SU-DHL-6 (cell line): ENCODE measurements around the gene ATP5F1E.
"Not testable (repeated sequence)": the region's sequence is repeated elsewhere in the genome, so short reads cannot be mapped to it uniquely, and the experiment has no call there.

Source experiments
- H2AFZ ChIP-seq: fragments of 200-600 bp; sonication (generic); 2 replicates; pipeline ENCODE4 v1.6.1; 2014; ENCODE audit warnings: low read depth, mild to moderate bottlenecking, moderate library complexity, mixed read lengths, antibody characterized with exemption, low read length; ENCODE audit not compliant: severe bottlenecking
- H3F3A ChIP-seq: fragments of 200-600 bp; shearing (Covaris generic); 2 replicates; pipeline ENCODE4 v1.6.0; 2016; ENCODE audit warnings: antibody characterized with exemption, mild to moderate bottlenecking; ENCODE audit not compliant: insufficient read depth
- H3K27ac ChIP-seq: fragments of 200-600 bp; sonication (generic); 2 replicates; pipeline ENCODE4 v1.5.1; 2016; ENCODE audit warnings: low read depth, mild to moderate bottlenecking, low read length, moderate library complexity, mixed read lengths
- H3K27me3 ChIP-seq: fragments of 200-600 bp; sonication (generic), shearing (Covaris generic); 2 replicates; pipeline ENCODE4 v1.6.0; 2014; ENCODE audit warnings: mild to moderate bottlenecking, low read length
- H3K36me3 ChIP-seq: fragments of 200-600 bp; sonication (generic); 2 replicates; pipeline ENCODE4 v1.6.1; 2014; ENCODE audit warnings: mild to moderate bottlenecking, low read length, mixed read lengths
- H3K4me2 ChIP-seq: fragments of 300-600, 200-600 bp; shearing (Covaris generic), sonication (generic); 2 replicates; pipeline ENCODE4 v1.6.0; 2014; ENCODE audit warnings: low read length, low read depth, mild to moderate bottlenecking; ENCODE audit not compliant: poor library complexity, severe bottlenecking
- H3K4me3 ChIP-seq: fragments of 200-600 bp; sonication (generic); 2 replicates; pipeline ENCODE4 v1.5.1; 2014; ENCODE audit warnings: antibody characterized with exemption, low read length, mild to moderate bottlenecking, mixed read lengths; ENCODE audit not compliant: insufficient read depth, poor library complexity, severe bottlenecking
- H3K79me2 ChIP-seq: fragments of 200-600 bp; sonication (generic); 2 replicates; pipeline ENCODE4 v1.6.1; 2014; ENCODE audit warnings: mild to moderate bottlenecking, low read length, moderate library complexity; ENCODE audit not compliant: insufficient read depth
- H3K9ac ChIP-seq: fragments of 200-600 bp; sonication (generic); 2 replicates; pipeline ENCODE4 v1.7.0; 2014; ENCODE audit warnings: mild to moderate bottlenecking, low read length
- H3K9me2 ChIP-seq: fragments of 200-600 bp; sonication (generic); replicated peaks from 2 replicates; pipeline ENCODE4 v1.6.1; 2014; ENCODE audit warnings: low read length; ENCODE audit not compliant: insufficient read depth
- H3K9me3 ChIP-seq: fragments of 200-600 bp; sonication (generic); 2 replicates; pipeline ENCODE4 v1.6.1; 2014; ENCODE audit warnings: low read length, mixed read lengths; ENCODE audit not compliant: insufficient read depth
- H4K20me1 ChIP-seq: fragments of 200-600 bp; sonication (generic); 2 replicates; pipeline ENCODE4 v1.6.1; 2014; ENCODE audit warnings: low read depth, mild to moderate bottlenecking, antibody characterized with exemption, low read length, moderate library complexity, mixed read lengths
- EZH2phosphoT487 ChIP-seq: fragments of 200-600 bp; sonication (generic), shearing (Covaris generic); conservative IDR thresholded peaks from 2 replicates; pipeline ENCODE4 v1.6.1; 2018; ENCODE audit warnings: mild to moderate bottlenecking, antibody characterized with exemption, low read length, moderate library complexity, mixed read lengths
- TF ChIP-seq, protein P1 (sequence below): fragments of 200-600 bp; sonication (generic); IDR thresholded peaks from one replicate; pipeline ENCODE4 v1.5.1; 2017; ENCODE audit warnings: antibody characterized with exemption, mild to moderate bottlenecking, low read length, moderate library complexity; ENCODE audit not compliant: insufficient read depth, poor library complexity, severe bottlenecking

The ATP5F1E gene

DNA sequence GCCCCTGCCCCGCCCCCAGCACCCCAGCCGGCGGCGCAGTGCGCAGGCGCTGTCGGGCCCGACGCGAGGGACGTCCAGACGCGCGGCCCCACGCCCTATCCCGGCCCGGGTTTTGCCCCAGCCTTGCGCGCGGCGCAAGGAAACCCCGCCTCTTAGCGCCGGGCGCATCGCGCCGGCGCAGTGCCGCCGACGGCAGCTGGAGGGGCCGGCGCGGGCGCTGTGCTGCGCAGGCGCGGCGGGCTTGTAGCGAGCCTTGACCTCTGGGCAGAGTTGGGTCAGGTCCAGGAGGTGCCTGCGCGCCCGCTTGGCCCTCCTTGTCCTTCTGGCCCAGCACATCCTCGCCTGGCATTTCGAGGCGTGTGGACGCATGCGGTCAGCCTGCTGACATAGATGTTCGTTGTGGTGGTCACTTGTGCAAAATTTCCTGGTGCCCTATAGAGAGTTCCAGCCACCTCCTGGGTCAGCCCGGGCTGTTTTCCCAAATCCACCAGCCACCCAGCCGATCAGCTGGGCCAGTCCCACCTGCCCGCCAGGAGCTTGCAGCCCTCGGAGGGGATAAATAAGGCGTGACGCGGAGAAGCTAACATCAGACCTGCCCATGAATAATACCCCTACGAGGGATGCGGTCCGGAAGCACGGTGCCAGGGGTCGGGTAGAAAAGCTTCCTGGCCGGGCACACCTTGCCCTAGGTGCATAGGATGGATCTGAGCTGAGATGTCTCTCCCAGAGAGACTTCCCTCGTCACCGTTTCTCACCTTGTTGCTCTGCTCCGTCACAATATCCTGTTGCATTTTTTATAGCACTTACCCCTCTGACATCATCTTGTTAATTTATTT is 10.9 kb upstream of the ATP5F1E start:
- peak overlapping the region; percentile 89 for H3K4me3 ChIP-seq
- H3K9me2 ChIP-seq, result no peaks in the 10 kb centered on the region
- H2AFZ ChIP-seq, result peak overlapping the region; percentile 73
- TF ChIP-seq, protein P1, sequence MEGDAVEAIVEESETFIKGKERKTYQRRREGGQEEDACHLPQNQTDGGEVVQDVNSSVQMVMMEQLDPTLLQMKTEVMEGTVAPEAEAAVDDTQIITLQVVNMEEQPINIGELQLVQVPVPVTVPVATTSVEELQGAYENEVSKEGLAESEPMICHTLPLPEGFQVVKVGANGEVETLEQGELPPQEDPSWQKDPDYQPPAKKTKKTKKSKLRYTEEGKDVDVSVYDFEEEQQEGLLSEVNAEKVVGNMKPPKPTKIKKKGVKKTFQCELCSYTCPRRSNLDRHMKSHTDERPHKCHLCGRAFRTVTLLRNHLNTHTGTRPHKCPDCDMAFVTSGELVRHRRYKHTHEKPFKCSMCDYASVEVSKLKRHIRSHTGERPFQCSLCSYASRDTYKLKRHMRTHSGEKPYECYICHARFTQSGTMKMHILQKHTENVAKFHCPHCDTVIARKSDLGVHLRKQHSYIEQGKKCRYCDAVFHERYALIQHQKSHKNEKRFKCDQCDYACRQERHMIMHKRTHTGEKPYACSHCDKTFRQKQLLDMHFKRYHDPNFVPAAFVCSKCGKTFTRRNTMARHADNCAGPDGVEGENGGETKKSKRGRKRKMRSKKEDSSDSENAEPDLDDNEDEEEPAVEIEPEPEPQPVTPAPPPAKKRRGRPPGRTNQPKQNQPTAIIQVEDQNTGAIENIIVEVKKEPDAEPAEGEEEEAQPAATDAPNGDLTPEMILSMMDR, result no peak
- TF ChIP-seq EZH2phosphoT487, result no peak
- H3K27me3 ChIP-seq, result no peaks in the 10 kb centered on the region
- peaks cover 21% of the 10 kb centered on the region; the same call in 1 of the 2 replicates for H4K20me1 ChIP-seq
- H3K79me2 ChIP-seq, result peaks cover 46% of the 10 kb centered on the region
- H3K9me3 ChIP-seq, result no peaks in the 10 kb centered on the region
- H3K27ac ChIP-seq, result peak overlapping the region; percentile 64
- peaks cover 9% of the 10 kb centered on the region; the same call in 1 of the 2 replicates for H3K36me3 ChIP-seq
- H3K4me2 ChIP-seq, result peak overlapping the region; percentile 97
- peaks cover 13% of the 10 kb centered on the region for H3F3A ChIP-seq
- peak overlapping the region; percentile 94 for H3K9ac ChIP-seq

DNA sequence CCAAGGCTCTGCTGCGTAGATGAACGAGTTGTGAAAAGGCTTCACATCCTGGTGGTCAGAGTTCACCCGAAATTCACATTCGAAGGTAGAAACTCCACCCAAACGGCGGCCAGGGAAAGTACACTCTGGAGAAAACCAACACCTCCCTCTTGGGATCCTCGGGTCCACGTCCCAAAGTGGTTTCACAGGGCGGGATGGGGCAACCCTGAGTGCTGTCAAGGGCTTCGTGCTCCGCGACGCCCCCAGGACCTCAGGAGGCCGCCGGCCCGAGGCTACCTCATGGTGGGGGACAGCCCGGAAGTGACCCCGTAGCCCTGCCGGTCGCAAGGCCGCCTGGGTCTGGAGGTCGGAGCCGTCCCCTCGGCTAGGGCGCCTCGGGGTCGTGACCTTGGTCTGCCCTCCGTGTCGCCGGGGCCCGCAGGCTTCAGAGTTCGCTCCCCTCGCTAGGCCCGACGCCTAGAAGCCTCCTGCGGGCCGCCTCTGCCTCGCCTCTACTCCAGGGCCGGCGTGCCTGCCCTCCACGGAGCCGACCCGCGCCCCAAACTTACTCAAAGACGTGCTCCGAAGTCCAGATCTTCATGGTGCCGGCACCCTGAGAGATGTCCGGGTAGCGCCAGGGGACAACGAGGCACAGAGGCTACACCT is 10.1 kb upstream of the ATP5F1E start, which contains the start of gene PRELID3B:
Gene PRELID3B (minus strand): TSS at position 636 of the 645 bp plus-strand sequence. CDS start 56 bp downstream, at position 580.
- TF ChIP-seq, protein P1, result no peak
- TF ChIP-seq EZH2phosphoT487, result no peak
- Histone ChIP-seq H3K9me2 (no peaks in the 10 kb centered on the region), H3K27ac (peak within 1 kb of the TSS; percentile 64), H3K79me2 (peaks cover 53% of the 10 kb centered on the region), H4K20me1 (peaks cover 23% of the 10 kb centered on the region; the same call in 1 of the 2 replicates), H2AFZ (peak within 1 kb of the TSS; percentile 73), H3K27me3 (no peaks in the 10 kb centered on the region), H3K4me3 (peak within 1 kb of the TSS; percentile 89), H3F3A (peaks cover 19% of the 10 kb centered on the region), H3K4me2 (peak within 1 kb of the TSS; percentile 97), H3K9ac (peak within 1 kb of the TSS; percentile 94), H3K36me3 (peaks cover 13% of the 10 kb centered on the region; the same call in 1 of the 2 replicates), H3K9me3 (no peaks in the 10 kb centered on the region)

DNA sequence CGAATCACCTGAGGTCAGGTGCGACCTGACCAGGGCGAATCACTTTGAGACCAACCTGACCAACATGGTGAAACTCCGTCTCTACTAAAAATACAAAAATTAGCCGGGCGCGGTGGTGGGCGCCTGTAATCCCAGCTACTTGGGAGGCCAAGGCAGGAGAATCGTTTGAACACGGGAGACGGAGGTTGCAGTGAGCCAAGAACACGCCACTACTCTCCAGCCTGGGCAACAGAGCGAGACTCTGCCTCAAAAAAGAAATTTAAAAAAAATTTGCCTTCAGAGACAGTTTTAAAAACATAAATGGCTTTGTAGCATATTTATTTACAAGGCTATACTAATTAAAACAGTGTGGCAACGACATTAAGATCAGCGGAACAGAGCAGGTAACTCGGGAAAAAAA is 9.4 kb upstream of the ATP5F1E start:
- peaks cover 19% of the 10 kb centered on the region; the same call in 1 of the 2 replicates for H3K36me3 ChIP-seq
- H3K9me3 ChIP-seq, H2AFZ ChIP-seq, H3K9me2 ChIP-seq, H3K27me3 ChIP-seq: not testable (repeated sequence)
- H3K4me3 ChIP-seq, result peak overlapping the region; percentile 89
- peaks cover 59% of the 10 kb centered on the region for H3K79me2 ChIP-seq
- peak overlapping the region; percentile 94 for H3K9ac ChIP-seq
- H4K20me1 ChIP-seq, result peaks cover 23% of the 10 kb centered on the region; the same call in 1 of the 2 replicates
- H3K4me2 ChIP-seq, result peak overlapping the region; percentile 93
- peak overlapping the region; percentile 63; the same call in 1 of the 2 replicates for H3K27ac ChIP-seq
- peaks cover 27% of the 10 kb centered on the region for H3F3A ChIP-seq
